Stimulated activated CD4-positive, alpha-beta T cell treated with anti-CD3 and anti-CD28 coated beads, Interleukin-1b, Interleukin-23, amount 100 ng/mL, for 4 hours (primary cell): Measurements from ENCODE around the gene FGD1.

Source experiments
- DNase-seq, 2 donors: peaks; one replicate each; pipeline ENCODE4 v3.0.0-alpha.2; 2020; ENCODE audit warnings: low read depth in 2 of 2

FGD1 gene

DNA sequence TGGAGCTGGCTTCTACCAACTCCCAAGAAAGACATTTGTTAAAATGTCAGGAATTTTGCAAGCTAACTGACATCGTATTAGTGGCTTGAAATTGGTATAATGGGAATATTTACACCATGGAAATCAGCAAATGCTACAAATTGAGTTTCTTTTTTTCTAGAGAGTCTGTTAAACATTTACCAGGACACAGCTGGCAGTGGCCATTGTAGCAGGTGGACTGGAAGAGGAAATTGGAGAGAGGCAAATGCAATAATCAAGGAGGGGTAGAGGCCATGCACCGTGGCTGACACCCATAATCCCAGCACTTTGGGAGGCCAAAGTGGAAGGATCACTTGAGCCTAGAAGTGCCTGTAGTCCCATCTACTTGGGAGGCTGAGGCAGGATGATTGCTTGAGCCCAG, 88.8 kb downstream of the FGD1 start:
- DNase-seq, result no peak

DNA sequence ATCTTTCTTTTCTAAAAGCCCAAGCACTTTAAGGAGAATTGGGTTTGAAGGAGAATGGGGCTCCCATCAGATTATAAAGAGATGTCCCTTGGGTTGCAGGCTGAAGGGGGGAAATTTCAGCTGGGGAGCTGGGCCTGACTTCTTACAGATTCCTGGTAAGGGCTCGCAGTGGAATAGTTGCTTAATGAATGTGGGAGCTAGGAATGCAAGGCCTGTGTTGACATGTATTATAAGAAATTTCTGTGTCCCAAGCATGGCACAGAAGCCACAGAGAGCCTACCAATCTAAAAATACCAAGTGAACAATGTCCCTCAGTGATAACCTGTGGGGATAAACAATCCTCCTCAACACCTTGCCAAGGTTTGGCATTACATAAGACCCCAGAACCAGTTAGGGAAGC, 98.9 kb downstream of the FGD1 start:
- DNase-seq, result no peak
